ENCODE results near the gene HOXC11. TPM values are rescaled to one million over a fixed set of nuclear protein-coding genes. Genes with fewer than 3 reads are reported as not detected.

Gene HOXC11
- total RNA-seq, 1 donor from 2014 or later = not detected

DNA sequence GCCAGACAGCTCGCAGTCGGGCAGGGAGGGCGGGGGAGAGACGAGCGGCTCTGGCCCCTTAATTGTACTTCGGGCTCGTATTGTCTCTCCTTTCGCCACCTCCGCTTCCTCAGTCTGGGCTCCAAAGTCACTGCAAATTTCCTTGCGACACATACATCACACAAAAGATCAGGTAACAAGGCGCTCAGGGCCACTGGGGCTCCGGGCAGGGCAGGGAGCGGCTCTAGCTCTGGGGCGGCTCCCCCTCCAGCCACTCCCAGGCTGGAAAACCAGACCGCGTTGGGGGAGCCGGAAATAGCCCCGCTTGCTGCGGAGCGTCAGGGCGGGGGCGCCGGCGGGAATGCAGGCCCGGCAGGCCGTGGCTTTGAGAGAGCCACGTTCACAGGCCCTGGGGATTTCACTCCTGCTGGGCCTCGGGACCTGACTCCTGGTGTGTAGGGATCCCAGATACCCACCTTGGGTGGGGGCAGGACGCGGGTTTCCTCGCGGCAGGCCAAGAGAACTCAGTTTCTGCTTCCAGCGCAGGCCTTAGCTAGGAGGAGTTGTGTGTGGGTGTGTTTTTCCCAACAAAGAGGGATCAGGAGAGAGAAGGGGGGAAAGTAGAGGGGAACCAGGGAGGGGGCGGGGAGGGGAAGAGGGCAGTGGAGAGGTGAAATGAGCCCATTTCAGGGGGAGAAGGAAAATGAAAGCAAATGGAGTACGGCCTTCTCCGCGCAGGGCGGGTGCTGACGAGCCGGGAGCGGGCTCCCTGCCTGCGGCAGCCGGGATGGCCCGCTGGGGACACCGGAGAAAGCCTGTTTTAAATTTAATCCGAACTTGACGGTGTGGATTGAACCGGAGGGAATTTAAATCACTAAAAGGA lies 22.7 kb downstream of the HOXC11 start:
- H3K4me1 Mint-ChIP-seq (ENCODE audit: low read depth, unreplicated experiment) = no peaks in the 10 kb centered on the region
- TF ChIP-seq, protein P1, sequence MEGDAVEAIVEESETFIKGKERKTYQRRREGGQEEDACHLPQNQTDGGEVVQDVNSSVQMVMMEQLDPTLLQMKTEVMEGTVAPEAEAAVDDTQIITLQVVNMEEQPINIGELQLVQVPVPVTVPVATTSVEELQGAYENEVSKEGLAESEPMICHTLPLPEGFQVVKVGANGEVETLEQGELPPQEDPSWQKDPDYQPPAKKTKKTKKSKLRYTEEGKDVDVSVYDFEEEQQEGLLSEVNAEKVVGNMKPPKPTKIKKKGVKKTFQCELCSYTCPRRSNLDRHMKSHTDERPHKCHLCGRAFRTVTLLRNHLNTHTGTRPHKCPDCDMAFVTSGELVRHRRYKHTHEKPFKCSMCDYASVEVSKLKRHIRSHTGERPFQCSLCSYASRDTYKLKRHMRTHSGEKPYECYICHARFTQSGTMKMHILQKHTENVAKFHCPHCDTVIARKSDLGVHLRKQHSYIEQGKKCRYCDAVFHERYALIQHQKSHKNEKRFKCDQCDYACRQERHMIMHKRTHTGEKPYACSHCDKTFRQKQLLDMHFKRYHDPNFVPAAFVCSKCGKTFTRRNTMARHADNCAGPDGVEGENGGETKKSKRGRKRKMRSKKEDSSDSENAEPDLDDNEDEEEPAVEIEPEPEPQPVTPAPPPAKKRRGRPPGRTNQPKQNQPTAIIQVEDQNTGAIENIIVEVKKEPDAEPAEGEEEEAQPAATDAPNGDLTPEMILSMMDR (IDR thresholded peaks at IDR 0.05; ENCODE audit: partially characterized antibody, unreplicated experiment) = no peak
- peaks cover 51% of the 10 kb centered on the region for H3K27me3 Mint-ChIP-seq (ENCODE audit: unreplicated experiment)
- DNase-seq = no peak
- H3K36me3 Mint-ChIP-seq (ENCODE audit: unreplicated experiment) = no peaks in the 10 kb centered on the region
- no peak overlapping the region for H3K27ac Mint-ChIP-seq (ENCODE audit: unreplicated experiment)
- no peak overlapping the region for H3K4me3 Mint-ChIP-seq (ENCODE audit: unreplicated experiment)
- H3K9me3 Mint-ChIP-seq (ENCODE audit: unreplicated experiment) = peaks cover 5% of the 10 kb centered on the region

DNA sequence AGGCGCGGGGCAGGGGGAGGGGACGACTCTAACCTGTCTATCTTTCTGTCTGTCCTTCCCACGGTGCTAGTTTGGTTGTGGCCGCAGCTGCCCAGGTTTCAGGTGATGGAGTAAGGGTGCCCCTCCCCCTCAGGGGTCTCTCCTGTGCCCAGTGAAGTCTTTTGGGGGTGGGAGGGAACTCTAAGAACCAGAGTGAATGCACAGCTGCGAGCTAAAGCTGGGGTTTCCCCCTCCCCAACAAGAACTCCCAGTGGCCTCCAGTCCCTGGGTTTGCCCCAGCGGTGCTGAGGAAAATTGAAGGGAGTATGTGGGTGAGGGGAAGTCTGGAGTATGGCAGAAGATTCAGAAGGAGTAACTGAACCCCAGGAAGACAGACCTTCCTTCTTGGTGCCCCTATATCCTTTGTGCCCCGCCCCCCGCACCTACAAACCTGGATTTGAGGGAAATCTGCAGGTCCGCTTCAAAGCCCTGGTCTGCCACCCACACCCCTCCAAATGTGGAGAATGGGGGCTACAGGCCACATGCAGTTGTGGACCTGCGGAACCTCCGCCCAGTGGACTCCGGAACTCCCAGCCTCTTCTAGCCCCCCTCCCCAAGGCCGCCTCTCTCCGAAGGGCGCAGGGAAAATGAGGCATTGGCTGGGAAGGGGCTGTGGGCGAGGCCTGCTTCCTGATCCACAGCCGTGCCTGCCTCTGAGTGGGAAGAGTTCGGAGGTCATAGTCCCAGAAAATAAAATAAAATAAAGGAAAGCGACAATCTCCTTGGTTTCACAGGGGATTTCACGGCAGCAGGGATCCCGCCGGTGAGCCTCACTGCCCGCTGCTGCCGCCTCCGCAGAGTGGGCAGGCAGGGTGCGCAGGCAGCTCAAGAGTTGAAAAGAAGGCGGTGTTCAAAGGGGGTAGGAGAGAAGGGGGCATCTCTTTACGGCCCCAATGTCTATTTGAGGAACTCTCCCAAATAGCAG lies 23.6 kb downstream of the HOXC11 start:
- Mint-ChIP-seq H3K9me3 (ENCODE audit: unreplicated experiment) (peaks cover 8% of the 10 kb centered on the region), H3K27me3 (ENCODE audit: unreplicated experiment) (peaks cover 57% of the 10 kb centered on the region), H3K36me3 (ENCODE audit: unreplicated experiment) (no peaks in the 10 kb centered on the region), H3K4me3 (ENCODE audit: unreplicated experiment) (no peak overlapping the region), H3K27ac (ENCODE audit: unreplicated experiment) (no peak overlapping the region), H3K4me1 (ENCODE audit: low read depth, unreplicated experiment) (no peaks in the 10 kb centered on the region)
- TF ChIP-seq, protein P1 (IDR thresholded peaks at IDR 0.05; ENCODE audit: partially characterized antibody, unreplicated experiment) = no peak
- no peak for DNase-seq

DNA sequence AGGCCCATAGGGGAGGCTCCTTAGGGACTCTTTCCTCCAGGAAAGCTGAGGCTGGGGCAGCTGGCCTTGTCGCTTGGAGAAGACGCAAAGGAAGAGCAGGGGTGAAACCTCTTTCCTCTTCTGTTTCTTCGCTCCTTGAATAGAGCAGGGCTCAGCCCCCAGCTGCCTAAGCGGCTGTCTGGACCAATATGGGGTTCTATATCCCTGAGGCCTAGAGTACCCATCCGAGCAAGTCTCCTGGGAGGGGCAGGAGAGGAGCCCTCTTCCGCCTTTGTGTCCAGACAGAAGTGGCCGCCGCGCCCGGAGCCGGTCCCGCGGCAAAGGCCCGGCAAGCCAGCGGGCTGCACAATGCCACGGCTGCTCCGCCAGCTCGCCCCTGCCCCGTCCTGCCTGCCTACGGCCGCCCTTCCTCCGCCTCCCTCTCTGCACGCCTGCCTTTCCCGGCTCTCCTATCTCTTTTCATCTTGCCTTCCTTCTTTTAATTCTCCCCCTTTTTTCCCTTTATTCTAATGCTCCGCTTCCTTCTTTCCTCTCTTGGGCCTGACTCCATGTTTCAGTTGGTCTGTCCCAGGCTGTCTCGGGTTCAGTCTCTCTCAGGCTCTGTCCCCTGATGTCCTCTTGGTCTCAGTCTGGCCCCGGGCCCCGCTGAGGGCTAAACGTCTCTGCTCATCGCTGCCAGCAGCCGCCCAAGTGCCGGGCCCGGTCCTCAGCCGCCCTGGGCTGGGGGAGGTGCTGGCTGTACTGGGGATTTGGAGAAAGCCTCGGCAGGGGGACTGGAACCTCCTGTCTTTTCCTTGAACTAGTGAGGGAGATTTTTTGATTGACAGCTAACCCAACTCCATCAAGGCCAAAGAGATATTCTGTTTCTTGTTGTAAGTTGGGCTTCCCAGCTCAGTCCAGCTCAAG lies 24.5 kb downstream of the HOXC11 start:
- DNase-seq = peak; percentile 40
- Mint-ChIP-seq H3K27me3 (ENCODE audit: unreplicated experiment) (peaks cover 56% of the 10 kb centered on the region), H3K4me1 (ENCODE audit: low read depth, unreplicated experiment) (no peaks in the 10 kb centered on the region), H3K36me3 (ENCODE audit: unreplicated experiment) (no peaks in the 10 kb centered on the region), H3K4me3 (ENCODE audit: unreplicated experiment) (no peak overlapping the region), H3K9me3 (ENCODE audit: unreplicated experiment) (peaks cover 8% of the 10 kb centered on the region), H3K27ac (ENCODE audit: unreplicated experiment) (no peak overlapping the region)
- TF ChIP-seq, protein P1 (IDR thresholded peaks at IDR 0.05; ENCODE audit: partially characterized antibody, unreplicated experiment) = no peak

DNA sequence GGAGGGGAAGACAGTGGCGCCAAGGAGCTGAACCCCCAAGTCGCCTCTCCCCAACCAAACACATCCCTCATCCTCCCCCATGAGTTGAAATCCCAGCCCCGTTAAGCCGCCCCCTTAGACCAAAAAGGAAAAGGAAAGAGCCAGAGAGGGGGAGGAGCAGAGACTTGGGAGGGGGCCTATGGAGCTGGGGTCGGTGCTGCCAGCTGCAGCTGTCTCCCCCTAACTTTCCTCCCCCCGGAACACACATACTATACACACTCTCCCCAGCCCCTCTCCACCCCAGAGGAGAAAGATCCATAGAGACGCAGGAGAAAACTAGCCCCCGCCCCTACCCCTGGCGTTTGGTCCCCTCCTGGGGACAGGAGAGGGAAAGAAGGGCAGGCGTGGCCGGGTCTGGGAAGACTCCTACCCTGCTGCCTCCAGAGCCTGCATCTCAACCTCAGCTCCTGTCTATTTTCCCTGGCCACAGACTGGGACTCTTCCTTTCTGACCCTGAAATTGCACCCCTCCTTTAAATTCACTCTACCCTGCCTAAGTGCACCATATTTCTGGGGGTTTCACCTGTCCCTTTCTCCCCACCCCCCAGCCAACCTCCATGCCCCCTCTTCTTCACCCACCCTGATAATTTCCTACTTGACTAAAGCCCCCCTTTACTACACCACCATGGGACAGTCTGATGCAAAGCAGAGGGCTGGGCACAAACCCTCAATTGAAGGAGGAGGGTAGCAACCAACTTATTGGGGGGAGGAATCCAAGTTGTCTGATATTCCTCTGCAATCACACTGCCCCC lies 25.4 kb downstream of the HOXC11 start:
- TF ChIP-seq, protein P1 (IDR thresholded peaks at IDR 0.05; ENCODE audit: partially characterized antibody, unreplicated experiment) = no peak
- peaks cover 61% of the 10 kb centered on the region for H3K27me3 Mint-ChIP-seq (ENCODE audit: unreplicated experiment)
- H3K9me3 Mint-ChIP-seq (ENCODE audit: unreplicated experiment) = peaks cover 8% of the 10 kb centered on the region
- no peaks in the 10 kb centered on the region for H3K4me1 Mint-ChIP-seq (ENCODE audit: low read depth, unreplicated experiment)
- no peak overlapping the region for H3K4me3 Mint-ChIP-seq (ENCODE audit: unreplicated experiment)
- H3K27ac Mint-ChIP-seq (ENCODE audit: unreplicated experiment) = no peak overlapping the region
- no peaks in the 10 kb centered on the region for H3K36me3 Mint-ChIP-seq (ENCODE audit: unreplicated experiment)
- no peak for DNase-seq

Data from glutamatergic neuron (in vitro differentiated cells).